Measurements from ENCODE around the gene TRRAP. TPM values are rescaled to one million over a fixed set of nuclear protein-coding genes. Genes with fewer than 3 reads are reported as not detected.

The TRRAP gene
- 10 to 100 TPM; 32.6 to 43.1 TPM for total RNA-seq
- polyA plus RNA-seq: 1 to 10 TPM; 8.3 to 9.3 TPM
- long read RNA-seq, donor 1, partial matches to known transcripts: 16 of 16 reads
- long read RNA-seq, donor 1, other reads (novel, unspliced or antisense): 0 of 16 reads
- long read RNA-seq, donor 2, partial matches to known transcripts: 0 of 1 reads
- long read RNA-seq, donor 2, other reads (novel, unspliced or antisense): 0 of 1 reads
- long read RNA-seq, donor 3: 0 reads
- long read RNA-seq, donor 4, partial matches to known transcripts: 8 of 8 reads
- long read RNA-seq, donor 4, other reads (novel, unspliced or antisense): 0 of 8 reads
- long read RNA-seq, donor 5, partial matches to known transcripts: 17 of 17 reads
- long read RNA-seq, donor 5, other reads (novel, unspliced or antisense): 0 of 17 reads

GRCh38 chr7:98878365-98879197, at the start of gene TRRAP:
TSS of gene TRRAP (plus strand) at chr7:98878532. CDS start at chr7:98881151, 2,619 bp downstream.
- DNase-seq: peak; percentile 75 to 85 (median 76)
- TF ChIP-seq, protein P1, sequence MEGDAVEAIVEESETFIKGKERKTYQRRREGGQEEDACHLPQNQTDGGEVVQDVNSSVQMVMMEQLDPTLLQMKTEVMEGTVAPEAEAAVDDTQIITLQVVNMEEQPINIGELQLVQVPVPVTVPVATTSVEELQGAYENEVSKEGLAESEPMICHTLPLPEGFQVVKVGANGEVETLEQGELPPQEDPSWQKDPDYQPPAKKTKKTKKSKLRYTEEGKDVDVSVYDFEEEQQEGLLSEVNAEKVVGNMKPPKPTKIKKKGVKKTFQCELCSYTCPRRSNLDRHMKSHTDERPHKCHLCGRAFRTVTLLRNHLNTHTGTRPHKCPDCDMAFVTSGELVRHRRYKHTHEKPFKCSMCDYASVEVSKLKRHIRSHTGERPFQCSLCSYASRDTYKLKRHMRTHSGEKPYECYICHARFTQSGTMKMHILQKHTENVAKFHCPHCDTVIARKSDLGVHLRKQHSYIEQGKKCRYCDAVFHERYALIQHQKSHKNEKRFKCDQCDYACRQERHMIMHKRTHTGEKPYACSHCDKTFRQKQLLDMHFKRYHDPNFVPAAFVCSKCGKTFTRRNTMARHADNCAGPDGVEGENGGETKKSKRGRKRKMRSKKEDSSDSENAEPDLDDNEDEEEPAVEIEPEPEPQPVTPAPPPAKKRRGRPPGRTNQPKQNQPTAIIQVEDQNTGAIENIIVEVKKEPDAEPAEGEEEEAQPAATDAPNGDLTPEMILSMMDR (IDR thresholded peaks at IDR 0.05; ENCODE audit: control extremely low read depth, extremely low read depth): peak; percentile 13
- Histone ChIP-seq H3K27ac (ENCODE audit: low read depth in 1 of 2, low read length in 1 of 2) (peak within 1 kb of the TSS; percentile 96 to 100), H3K9ac (ENCODE audit: insufficient read depth in 1 of 2, low read length in 2 of 2) (peak within 1 kb of the TSS; percentile 88 to 94), H3K4me1 (ENCODE audit: control insufficient read depth in 5 of 5, insufficient read depth in 5 of 5, low read length in 5 of 5) (peaks cover 0 to 12% (median 6%) of the 10 kb centered on the region in 5 donors), H3K9me3 (ENCODE audit: control insufficient read depth in 4 of 4, insufficient read depth in 3 of 4, low read length in 3 of 4) (no peaks in the 10 kb centered on the region), H3K36me3 (ENCODE audit: control insufficient read depth in 4 of 4, insufficient read depth in 4 of 4, low read length in 4 of 4) (peaks cover 0 to 11% (median 8%) of the 10 kb centered on the region in 4 donors), H3K27me3 (ENCODE audit: control insufficient read depth in 3 of 3, insufficient read depth in 3 of 3, low read length in 2 of 3) (no peaks in the 10 kb centered on the region), H3K4me3 (peak within 1 kb of the TSS; percentile 99)
- peak; percentile 87 for ATAC-seq (ENCODE audit: insufficient read depth, low FRiP score)
- WGBS, 2 donors: 0% methylated on average over 66 to 113 of the region's 113 CpGs

DNA sequence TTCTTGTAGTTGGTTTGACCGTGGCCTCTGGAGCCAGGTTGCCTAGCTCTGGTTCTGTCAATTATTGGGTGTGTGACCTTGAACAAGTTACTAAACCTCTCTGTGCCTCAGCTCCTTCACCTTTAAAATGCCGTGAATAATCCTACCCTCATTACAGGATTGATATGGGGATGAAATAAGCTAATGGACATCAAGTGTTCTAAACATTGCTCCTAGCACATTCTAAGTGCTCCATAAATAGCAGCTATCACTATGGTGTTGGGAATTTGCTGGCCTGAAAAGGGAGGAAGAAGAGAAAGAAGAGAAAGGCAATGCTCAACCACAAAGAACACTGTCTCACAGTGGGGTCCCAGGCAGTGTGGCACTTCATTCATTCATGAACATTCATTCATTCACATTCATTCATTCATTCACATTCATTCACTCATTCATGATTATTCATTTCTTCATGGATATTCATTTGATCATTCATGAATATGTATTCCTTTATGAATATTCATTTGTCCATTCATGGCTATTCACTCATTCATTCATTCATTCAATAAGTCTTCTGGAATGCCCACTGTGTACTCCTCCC, 47.3 kb upstream of the TRRAP start:
- TF ChIP-seq, protein P1 (IDR thresholded peaks at IDR 0.05; ENCODE audit: control extremely low read depth, extremely low read depth): no peak
- WGBS, 2 donors: 69 to 90% methylated on average over 2 of the region's 2 CpGs
- Histone ChIP-seq H3K27me3 (ENCODE audit: control insufficient read depth in 3 of 3, insufficient read depth in 3 of 3, low read length in 2 of 3) (no peaks in the 10 kb centered on the region), H3K36me3 (ENCODE audit: control insufficient read depth in 4 of 4, insufficient read depth in 4 of 4, low read length in 4 of 4) (no peaks in the 10 kb centered on the region), H3K9ac (ENCODE audit: insufficient read depth in 1 of 2, low read length in 2 of 2) (no peak overlapping the region), H3K27ac (ENCODE audit: low read depth in 1 of 2, low read length in 1 of 2) (no peak overlapping the region), H3K4me1 (ENCODE audit: control insufficient read depth in 5 of 5, insufficient read depth in 5 of 5, low read length in 5 of 5) (no peaks in the 10 kb centered on the region), H3K4me3 (no peak overlapping the region), H3K9me3 (ENCODE audit: control insufficient read depth in 4 of 4, insufficient read depth in 3 of 4, low read length in 3 of 4) (no peaks in the 10 kb centered on the region)
- DNase-seq (no peak), ATAC-seq (ENCODE audit: insufficient read depth, low FRiP score) (no peak)

- DNase-seq (no peak), ATAC-seq (ENCODE audit: insufficient read depth, low FRiP score) (no peak)
- no peaks in the 10 kb centered on the region for H3K9me3 ChIP-seq (ENCODE audit: control insufficient read depth in 4 of 4, insufficient read depth in 3 of 4, low read length in 3 of 4)
- H3K27me3 ChIP-seq (ENCODE audit: control insufficient read depth in 3 of 3, insufficient read depth in 3 of 3, low read length in 2 of 3): no peaks in the 10 kb centered on the region
- no peaks in the 10 kb centered on the region for H3K36me3 ChIP-seq (ENCODE audit: control insufficient read depth in 4 of 4, insufficient read depth in 4 of 4, low read length in 4 of 4)
- no peak overlapping the region for H3K27ac ChIP-seq (ENCODE audit: low read depth in 1 of 2, low read length in 1 of 2)
- H3K4me3 ChIP-seq: no peak overlapping the region
- TF ChIP-seq, protein P1 (IDR thresholded peaks at IDR 0.05; ENCODE audit: control extremely low read depth, extremely low read depth): peak; percentile 17
- no peak overlapping the region for H3K9ac ChIP-seq (ENCODE audit: insufficient read depth in 1 of 2, low read length in 2 of 2)
- H3K4me1 ChIP-seq (ENCODE audit: control insufficient read depth in 5 of 5, insufficient read depth in 5 of 5, low read length in 5 of 5): no peaks in the 10 kb centered on the region
- 71 to 76% methylated on average over 8 of the region's 8 CpGs for WGBS, 2 donors
Observed at GRCh38 chr7:98831641-98832221, 46.6 kb upstream of the TRRAP start.
